Measurements from ENCODE around the gene CALM3. TPM values are rescaled to one million over a fixed set of nuclear protein-coding genes. Genes with fewer than 3 reads are reported as not detected.

The CALM3 gene
- total RNA-seq, 1 experiment from 2014 or later, result 484 TPM

GRCh38 chr19:46604781-46605355 lies 3.7 kb downstream of the CALM3 start:
- Histone ChIP-seq H3K4me1 (peaks cover 14% of the 10 kb centered on the region), H3K27me3 (replicated peaks; ENCODE audit: control insufficient read depth, insufficient read depth, low read length) (no peaks in the 10 kb centered on the region; the same call in 1 of the 2 replicates), H3K36me3 (ENCODE audit: control insufficient read depth, insufficient read depth, low read length) (peaks cover 14% of the 10 kb centered on the region), H3K4me3 (ENCODE audit: low read depth, low read length) (no peak overlapping the region), H3K9me3 (no peaks in the 10 kb centered on the region)
- no peaks in the 10 kb centered on the region for H3K9me3 Mint-ChIP-seq (ENCODE audit: unreplicated experiment)
- H3K4me3 Mint-ChIP-seq (ENCODE audit: unreplicated experiment), result no peak overlapping the region
- intact Hi-C loops (cut with micrococcal nuclease; ENCODE audit: unreplicated experiment), result no loop called here
- ChIA-PET CTCF (interaction anchor here (1.0 kb wide), 1 partner anchor 57 kb away, joined by 3 read pairs; no protein-coding TSS in a partner anchor), POLR2A (no interaction called here)
- no TSS peak for BruUV-seq (replicated peaks)
- no peaks in the 10 kb centered on the region for H3K4me1 Mint-ChIP-seq (ENCODE audit: low read depth, unreplicated experiment)
- no peaks in the 10 kb centered on the region for H3K27me3 Mint-ChIP-seq (ENCODE audit: insufficient read depth, unreplicated experiment)
- no peak for DNase-seq
- TF ChIP-seq, protein P1, sequence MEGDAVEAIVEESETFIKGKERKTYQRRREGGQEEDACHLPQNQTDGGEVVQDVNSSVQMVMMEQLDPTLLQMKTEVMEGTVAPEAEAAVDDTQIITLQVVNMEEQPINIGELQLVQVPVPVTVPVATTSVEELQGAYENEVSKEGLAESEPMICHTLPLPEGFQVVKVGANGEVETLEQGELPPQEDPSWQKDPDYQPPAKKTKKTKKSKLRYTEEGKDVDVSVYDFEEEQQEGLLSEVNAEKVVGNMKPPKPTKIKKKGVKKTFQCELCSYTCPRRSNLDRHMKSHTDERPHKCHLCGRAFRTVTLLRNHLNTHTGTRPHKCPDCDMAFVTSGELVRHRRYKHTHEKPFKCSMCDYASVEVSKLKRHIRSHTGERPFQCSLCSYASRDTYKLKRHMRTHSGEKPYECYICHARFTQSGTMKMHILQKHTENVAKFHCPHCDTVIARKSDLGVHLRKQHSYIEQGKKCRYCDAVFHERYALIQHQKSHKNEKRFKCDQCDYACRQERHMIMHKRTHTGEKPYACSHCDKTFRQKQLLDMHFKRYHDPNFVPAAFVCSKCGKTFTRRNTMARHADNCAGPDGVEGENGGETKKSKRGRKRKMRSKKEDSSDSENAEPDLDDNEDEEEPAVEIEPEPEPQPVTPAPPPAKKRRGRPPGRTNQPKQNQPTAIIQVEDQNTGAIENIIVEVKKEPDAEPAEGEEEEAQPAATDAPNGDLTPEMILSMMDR (IDR thresholded peaks at IDR 0.05; ENCODE audit: insufficient read depth in 1 of 2, low read depth in 1 of 2, low read length in 1 of 2, severe bottlenecking in 1 of 2, unreplicated experiment in 1 of 2), result no peak
- H3K36me3 Mint-ChIP-seq (ENCODE audit: insufficient read depth, unreplicated experiment), result peaks cover 68% of the 10 kb centered on the region
- H3K27ac Mint-ChIP-seq (ENCODE audit: unreplicated experiment), result no peak overlapping the region

DNA sequence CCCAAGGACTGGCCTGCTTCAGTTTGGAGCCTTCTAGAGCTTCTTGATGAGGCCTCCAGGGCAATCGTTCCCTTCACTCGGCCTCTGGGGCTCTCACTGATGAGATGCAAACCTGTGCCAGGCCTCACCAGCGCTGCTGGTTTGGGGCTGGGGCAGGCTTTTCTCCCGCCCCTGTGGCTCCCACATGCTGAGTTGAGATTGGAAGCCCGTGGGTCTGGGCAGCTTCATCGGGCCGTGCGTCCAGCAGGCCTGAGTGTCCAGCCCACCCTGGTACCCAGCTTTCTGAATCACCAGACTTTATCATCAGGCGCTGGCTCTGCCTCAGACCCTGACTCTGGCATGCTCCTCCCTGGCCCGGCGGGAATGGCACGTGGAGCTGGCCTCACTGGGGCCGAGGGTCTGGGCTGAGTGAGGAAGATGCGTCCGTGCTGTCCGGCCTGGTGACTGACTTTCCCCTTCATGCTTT lies 4.3 kb downstream of the CALM3 start:
- DNase-seq, result no peak
- Mint-ChIP-seq H3K27me3 (ENCODE audit: insufficient read depth, unreplicated experiment) (no peaks in the 10 kb centered on the region), H3K4me1 (ENCODE audit: low read depth, unreplicated experiment) (no peaks in the 10 kb centered on the region), H3K36me3 (ENCODE audit: insufficient read depth, unreplicated experiment) (peaks cover 66% of the 10 kb centered on the region), H3K9me3 (ENCODE audit: unreplicated experiment) (no peaks in the 10 kb centered on the region), H3K27ac (ENCODE audit: unreplicated experiment) (no peak overlapping the region), H3K4me3 (ENCODE audit: unreplicated experiment) (no peak overlapping the region)
- no peaks in the 10 kb centered on the region for H3K9me3 ChIP-seq
- H3K36me3 ChIP-seq (ENCODE audit: control insufficient read depth, insufficient read depth, low read length), result peaks cover 14% of the 10 kb centered on the region
- CTCF ChIA-PET, result interaction anchor here (1.0 kb wide), 1 partner anchor 57 kb away, joined by 3 read pairs; no protein-coding TSS in a partner anchor
- no peak overlapping the region for H3K4me3 ChIP-seq (ENCODE audit: low read depth, low read length)
- intact Hi-C loops (cut with micrococcal nuclease; ENCODE audit: unreplicated experiment), result no loop called here
- H3K27me3 ChIP-seq (replicated peaks; ENCODE audit: control insufficient read depth, insufficient read depth, low read length), result no peaks in the 10 kb centered on the region
- H3K4me1 ChIP-seq, result peaks cover 10% of the 10 kb centered on the region
- BruUV-seq (replicated peaks), result no TSS peak
- TF ChIP-seq, protein P1 (IDR thresholded peaks at IDR 0.05; ENCODE audit: insufficient read depth in 1 of 2, low read depth in 1 of 2, low read length in 1 of 2, severe bottlenecking in 1 of 2, unreplicated experiment in 1 of 2), result no peak
- POLR2A ChIA-PET, result no interaction called here

DNA sequence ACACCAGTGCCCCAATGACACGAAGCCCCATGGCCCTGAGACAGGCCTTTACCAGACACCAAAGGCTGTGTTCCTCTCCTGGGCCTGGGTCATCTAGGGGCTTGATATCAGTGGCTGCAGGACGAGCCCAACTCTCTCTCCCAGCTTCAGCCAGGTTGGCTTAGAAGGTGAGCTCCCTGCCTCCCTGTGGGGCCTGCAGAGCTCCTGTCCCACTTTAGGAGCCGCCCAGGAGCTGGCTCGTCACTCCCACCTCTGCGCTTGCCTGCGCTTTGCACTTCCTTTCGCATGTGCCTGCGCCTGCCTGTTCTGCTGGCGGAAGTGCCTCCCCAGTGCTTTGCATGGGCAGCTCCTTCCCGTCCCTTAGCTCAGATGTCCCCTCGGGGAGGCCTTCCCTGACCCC lies 4.9 kb downstream of the CALM3 start:
- H3K4me3 Mint-ChIP-seq (ENCODE audit: unreplicated experiment), result no peak overlapping the region
- H3K27me3 ChIP-seq (replicated peaks; ENCODE audit: control insufficient read depth, insufficient read depth, low read length), result no peaks in the 10 kb centered on the region
- no peaks in the 10 kb centered on the region for H3K4me1 Mint-ChIP-seq (ENCODE audit: low read depth, unreplicated experiment)
- peaks cover 64% of the 10 kb centered on the region for H3K36me3 Mint-ChIP-seq (ENCODE audit: insufficient read depth, unreplicated experiment)
- no peak for DNase-seq
- no peaks in the 10 kb centered on the region for H3K9me3 Mint-ChIP-seq (ENCODE audit: unreplicated experiment)
- intact Hi-C loops (cut with micrococcal nuclease; ENCODE audit: unreplicated experiment), result no loop called here
- no peak overlapping the region for H3K4me3 ChIP-seq (ENCODE audit: low read depth, low read length)
- H3K36me3 ChIP-seq (ENCODE audit: control insufficient read depth, insufficient read depth, low read length), result peaks cover 14% of the 10 kb centered on the region
- H3K4me1 ChIP-seq, result peaks cover 10% of the 10 kb centered on the region
- BruUV-seq (replicated peaks), result no TSS peak
- TF ChIP-seq, protein P1 (IDR thresholded peaks at IDR 0.05; ENCODE audit: insufficient read depth in 1 of 2, low read depth in 1 of 2, low read length in 1 of 2, severe bottlenecking in 1 of 2, unreplicated experiment in 1 of 2), result no peak
- POLR2A ChIA-PET, result no interaction called here
- no peak overlapping the region for H3K27ac Mint-ChIP-seq (ENCODE audit: unreplicated experiment)
- no peaks in the 10 kb centered on the region for H3K9me3 ChIP-seq
- CTCF ChIA-PET, result no interaction called here
- H3K27me3 Mint-ChIP-seq (ENCODE audit: insufficient read depth, unreplicated experiment), result no peaks in the 10 kb centered on the region

Data from Caco-2 (cell line).